GM18907 (cell line): ENCODE measurements around the gene BOD1L1.

ENCODE experiments used
- ATAC-seq: cut with Tn5 transposase; IDR thresholded peaks from one replicate; pipeline ENCODE4 v1.9.1; 2021; ENCODE audit warnings: mild to moderate bottlenecking, moderate library complexity; ENCODE audit not compliant: unreplicated experiment

Gene BOD1L1

GRCh38 chr4:13626492-13627177 lies 890 bp downstream of the BOD1L1 start:
- no peak for ATAC-seq

- no peak for ATAC-seq
Measured at GRCh38 chr4:13618212-13618806, 9.2 kb downstream of the BOD1L1 start.

- ATAC-seq, result no peak
Measured at GRCh38 chr4:13617801-13618200, 9.7 kb downstream of the BOD1L1 start.

GRCh38 chr4:13616597-13616996 lies 10.9 kb downstream of the BOD1L1 start:
- no peak for ATAC-seq

- peak; percentile 73 for ATAC-seq
Measured at GRCh38 chr4:13615161-13615560, 12.4 kb downstream of the BOD1L1 start.

- no peak for ATAC-seq
Measured at GRCh38 chr4:13612569-13612968, 15.0 kb downstream of the BOD1L1 start.

GRCh38 chr4:13611283-13611842 lies 16.2 kb downstream of the BOD1L1 start:
- ATAC-seq, result peak; percentile 96

- ATAC-seq, result no peak
Measured at GRCh38 chr4:13605330-13605729, 22.2 kb downstream of the BOD1L1 start.

- ATAC-seq, result no peak
Measured at GRCh38 chr4:13601848-13602247, 25.7 kb downstream of the BOD1L1 start.

- peak; percentile 88 for ATAC-seq
Measured at GRCh38 chr4:13601048-13601447, 26.5 kb downstream of the BOD1L1 start.

GRCh38 chr4:13599159-13599558 lies 28.4 kb downstream of the BOD1L1 start:
- ATAC-seq, result no peak

GRCh38 chr4:13597604-13598003 lies 29.9 kb downstream of the BOD1L1 start:
- ATAC-seq, result no peak

GRCh38 chr4:13597141-13597540 lies 30.4 kb downstream of the BOD1L1 start:
- ATAC-seq, result no peak

- no peak for ATAC-seq
Measured at GRCh38 chr4:13592220-13592619, 35.3 kb downstream of the BOD1L1 start.

- ATAC-seq, result no peak
Measured at GRCh38 chr4:13590766-13591165, 36.8 kb downstream of the BOD1L1 start.

GRCh38 chr4:13588954-13589353 lies 38.6 kb downstream of the BOD1L1 start:
- ATAC-seq, result no peak

- ATAC-seq, result no peak
Measured at GRCh38 chr4:13584481-13584880, 43.0 kb downstream of the BOD1L1 start.

GRCh38 chr4:13580036-13580435 lies 47.5 kb downstream of the BOD1L1 start:
- ATAC-seq, result no peak

GRCh38 chr4:13577660-13578059 lies 49.9 kb downstream of the BOD1L1 start:
- no peak for ATAC-seq

GRCh38 chr4:13570916-13571315 lies 56.6 kb downstream of the BOD1L1 start:
- no peak for ATAC-seq

- no peak for ATAC-seq
Measured at GRCh38 chr4:13567125-13567524, 60.4 kb downstream of the BOD1L1 start.

GRCh38 chr4:13562876-13563275 lies 64.6 kb downstream of the BOD1L1 start:
- no peak for ATAC-seq
